GM19438 (cell line): Measurements from ENCODE around the gene GOLGA6D.
"Not testable (repeated sequence)": the region's sequence is repeated elsewhere in the genome, so short reads cannot be mapped to it uniquely, and the experiment has no call there.

Experiments used
- ATAC-seq: cut with Tn5 transposase; IDR thresholded peaks from one replicate; pipeline ENCODE4 v1.9.1; 2021; ENCODE audit warnings: low read depth; ENCODE audit not compliant: unreplicated experiment

Gene GOLGA6D

GRCh38 chr15:75278497-75278896 lies 4.1 kb upstream of the GOLGA6D start:
- not testable (repeated sequence) for ATAC-seq

GRCh38 chr15:75284152-75284551 lies 1.5 kb downstream of the GOLGA6D start:
- not testable (repeated sequence) for ATAC-seq

DNA sequence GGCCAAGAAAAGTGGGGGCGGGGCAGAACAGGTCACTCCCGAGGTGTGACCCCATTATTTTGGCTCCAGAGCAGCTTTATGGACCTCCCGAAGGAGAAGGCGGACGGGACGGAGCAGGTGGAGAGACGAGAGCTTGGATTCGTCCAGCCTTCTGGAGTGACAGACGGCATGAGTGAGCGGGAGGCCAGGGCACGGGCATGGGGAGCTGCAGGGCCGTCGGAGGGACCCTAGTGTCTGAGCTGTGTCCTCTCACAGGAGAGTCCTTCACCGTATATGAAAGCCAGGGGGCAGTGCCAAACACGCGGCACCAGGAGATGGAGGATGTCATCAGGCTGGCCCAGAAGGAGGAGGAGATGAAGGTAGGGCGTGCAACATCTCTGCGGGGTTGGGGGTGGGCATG lies 11.0 kb downstream of the GOLGA6D start:
- not testable (repeated sequence) for ATAC-seq

GRCh38 chr15:75298541-75299310 lies 16.1 kb downstream of the GOLGA6D start:
- peak; percentile 68 for ATAC-seq

GRCh38 chr15:75299311-75299688 lies 16.7 kb downstream of the GOLGA6D start:
- peak; percentile 47 for ATAC-seq

GRCh38 chr15:75300026-75300425 lies 17.4 kb downstream of the GOLGA6D start:
- ATAC-seq, result not testable (repeated sequence)

- ATAC-seq, result no peak
Measured at GRCh38 chr15:75302318-75302717, 19.7 kb downstream of the GOLGA6D start.

GRCh38 chr15:75302753-75303152 lies 20.1 kb downstream of the GOLGA6D start:
- not testable (repeated sequence) for ATAC-seq

DNA sequence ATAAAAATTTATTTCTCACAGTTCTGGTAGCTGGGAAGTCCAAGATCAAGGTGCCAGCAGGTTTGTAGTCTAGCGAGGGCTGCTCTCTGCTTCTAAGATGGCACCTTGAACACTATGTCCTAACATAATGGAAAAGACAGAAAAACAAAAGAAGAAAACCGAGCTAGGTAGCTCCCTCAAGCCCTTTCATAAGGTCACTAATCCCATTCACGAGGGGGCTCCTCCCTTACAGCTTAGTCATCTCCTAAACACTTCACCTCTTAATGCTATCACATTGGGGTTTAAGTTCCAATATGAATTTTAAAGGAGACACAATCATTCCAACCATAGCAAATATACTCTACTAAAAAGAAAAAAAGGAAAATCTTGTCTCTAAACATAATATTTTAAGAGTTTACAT lies 23.6 kb downstream of the GOLGA6D start:
- no peak for ATAC-seq

- no peak for ATAC-seq
Measured at GRCh38 chr15:75307778-75308390, 25.2 kb downstream of the GOLGA6D start.

DNA sequence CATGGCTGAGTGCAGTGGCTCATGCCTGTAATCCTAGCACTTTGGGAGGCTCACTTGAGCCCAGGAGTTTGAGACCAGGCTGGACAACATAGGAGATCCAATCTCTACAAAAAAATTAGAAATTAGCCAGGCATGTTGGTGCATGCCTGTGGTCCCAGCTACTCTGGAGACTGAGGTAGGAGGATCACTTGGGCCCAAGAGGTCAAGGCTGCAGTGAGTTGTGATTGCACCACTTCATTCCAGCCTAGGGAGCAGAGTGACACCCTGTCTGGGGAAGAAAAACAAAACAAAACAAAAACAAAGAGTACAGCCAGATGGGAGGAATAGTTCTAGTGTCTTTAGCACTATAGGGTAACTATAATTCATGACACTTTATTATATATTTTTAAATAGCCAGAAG lies 27.1 kb downstream of the GOLGA6D start:
- no peak for ATAC-seq

DNA sequence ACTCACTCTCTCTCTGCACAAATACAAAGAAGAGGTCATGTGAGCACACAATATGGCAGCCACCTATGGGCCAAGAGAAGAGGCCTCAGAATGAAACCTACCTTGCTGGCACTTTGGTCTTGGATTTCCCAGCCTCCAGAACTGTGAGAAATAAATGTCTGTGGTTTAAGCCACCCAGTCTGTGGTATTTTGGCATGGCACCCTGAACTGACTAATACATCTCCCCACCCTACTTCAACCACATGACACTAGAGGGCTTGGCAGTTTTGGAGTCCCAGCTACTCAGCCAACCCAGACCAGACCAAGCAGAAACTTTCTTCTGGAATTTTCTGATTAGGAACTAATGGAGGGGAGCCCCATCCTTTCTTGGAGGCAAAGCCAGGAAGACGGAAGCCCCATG lies 29.9 kb downstream of the GOLGA6D start:
- not testable (repeated sequence) for ATAC-seq

DNA sequence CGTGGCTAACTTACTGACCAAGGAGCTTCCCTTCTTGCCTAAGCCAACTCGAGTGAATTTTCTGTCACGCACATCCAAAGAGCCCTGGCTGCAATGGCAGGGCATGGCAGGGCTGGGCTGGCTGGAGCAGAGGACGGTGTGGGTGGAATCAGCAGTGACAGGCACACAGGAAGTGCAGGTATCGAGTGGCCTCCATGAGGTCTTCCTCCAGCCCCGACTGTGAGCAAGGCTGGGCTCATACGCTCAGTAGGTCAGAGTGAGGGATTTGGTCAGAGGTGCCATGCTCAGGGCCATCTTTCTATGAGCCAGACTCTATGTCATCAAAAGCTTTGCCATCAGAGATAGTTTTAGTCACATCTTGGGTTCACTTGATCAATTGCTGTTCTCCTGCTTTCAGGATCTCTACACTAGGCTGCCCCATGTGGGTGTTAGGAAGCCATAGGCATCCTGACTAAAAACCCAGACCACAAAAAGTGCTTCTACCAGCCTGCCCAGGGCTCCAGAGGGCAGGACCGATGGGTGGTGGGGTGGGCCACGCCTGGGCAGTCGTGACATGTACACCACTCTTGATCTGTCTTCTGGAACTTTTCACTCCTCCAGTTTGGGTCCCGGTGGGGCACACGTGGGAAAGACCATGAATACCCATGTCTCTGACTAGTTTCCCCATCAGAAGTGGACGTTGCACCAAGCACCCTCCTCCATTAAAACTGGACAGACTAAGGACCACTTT lies 30.6 kb downstream of the GOLGA6D start:
- no peak for ATAC-seq

- no peak for ATAC-seq
Measured at GRCh38 chr15:75314552-75315290, 32.1 kb downstream of the GOLGA6D start.

- not testable (repeated sequence) for ATAC-seq
Measured at GRCh38 chr15:75319231-75319897, 36.7 kb downstream of the GOLGA6D start.

DNA sequence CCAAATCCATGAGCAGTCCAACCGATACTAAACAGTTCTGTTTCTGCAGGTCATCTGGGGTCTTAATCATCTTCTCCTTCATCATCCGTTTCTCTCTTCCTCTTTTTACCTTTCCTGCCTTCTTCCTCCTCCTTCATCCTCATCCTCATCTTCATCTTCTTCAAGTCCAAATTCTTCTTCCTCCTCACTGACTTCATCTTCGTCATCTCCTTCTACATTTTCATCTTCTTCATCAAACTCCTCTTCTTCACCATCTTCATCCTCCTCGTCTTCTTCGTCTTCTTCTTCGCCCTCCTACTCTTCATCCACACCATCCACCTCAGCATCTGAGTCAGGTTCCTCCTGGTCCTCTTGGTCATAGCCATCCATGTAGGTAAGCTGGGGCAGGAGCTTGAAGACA lies 39.1 kb downstream of the GOLGA6D start:
- no peak for ATAC-seq

- no peak for ATAC-seq
Measured at GRCh38 chr15:75325922-75326321, 43.3 kb downstream of the GOLGA6D start.

DNA sequence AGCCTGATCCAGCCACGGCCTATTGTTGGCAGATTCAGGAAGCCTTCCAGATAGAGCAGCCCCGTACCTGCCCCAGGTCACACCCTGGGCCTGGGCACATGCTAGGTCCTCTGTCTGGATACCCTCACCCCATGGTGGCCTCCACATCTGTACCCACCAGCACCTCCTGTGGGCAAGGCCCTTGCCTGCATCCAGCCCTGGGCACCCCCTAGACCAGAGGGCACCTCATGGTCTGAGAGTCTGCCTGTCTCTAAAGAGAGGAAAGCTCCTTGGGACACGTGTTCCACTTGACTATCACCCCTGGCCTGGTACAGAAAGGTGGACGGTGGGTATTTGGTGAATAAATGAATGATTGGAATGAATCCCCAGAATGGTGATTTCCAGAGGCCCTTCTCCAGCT lies 44.4 kb downstream of the GOLGA6D start:
- no peak for ATAC-seq

DNA sequence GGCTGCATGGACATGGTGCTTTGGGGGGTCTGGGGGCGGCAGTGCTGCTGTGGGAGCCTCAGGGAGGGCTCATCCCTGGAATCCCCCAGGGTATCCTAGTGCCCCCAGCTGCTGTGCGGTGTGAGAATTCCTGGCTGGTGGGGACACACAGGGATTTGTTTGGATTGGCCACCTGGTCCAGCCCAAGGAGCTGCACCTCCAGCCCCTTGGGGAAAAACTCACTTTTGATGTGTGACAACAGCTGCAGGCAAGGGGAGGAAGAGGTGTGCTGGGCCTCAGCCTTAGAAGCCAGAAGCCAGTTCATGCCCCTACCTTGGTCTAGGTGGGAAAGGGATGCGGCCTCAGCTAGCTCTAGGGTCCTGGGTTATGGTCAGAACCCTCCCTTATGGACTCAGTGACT lies 44.9 kb downstream of the GOLGA6D start:
- no peak for ATAC-seq
